Measurements from ENCODE around the gene NAP1L1.
A peak's percentile ranks its signal among the peaks of the same experiment; 100 is the strongest.

NAP1L1 gene

GRCh38 chr12:76031414-76032042, 53.0 kb downstream of the NAP1L1 start, which contains the start of gene PHLDA1:
PHLDA1 (minus strand) TSS chr12:76031776.
- TF ChIP-seq POU6F1 (CRISPR knock-in tag; IDR thresholded peaks at IDR 0.05; ENCODE audit: borderline replicate concordance, low read depth) (no peak), GLIS3 (CRISPR knock-in tag; IDR thresholded peaks at IDR 0.05) (no peak; the same call in 1 of the 2 replicates), BACH2 (CRISPR knock-in tag; IDR thresholded peaks at IDR 0.05; ENCODE audit: borderline replicate concordance) (no peak), PATZ1 (CRISPR knock-in tag; IDR thresholded peaks at IDR 0.05; ENCODE audit: borderline replicate concordance) (no peak; the same call in 1 of the 2 replicates), CSRNP3 (CRISPR knock-in tag; IDR thresholded peaks at IDR 0.05) (no peak), SNAI2 (CRISPR knock-in tag; IDR thresholded peaks at IDR 0.05) (no peak), ZNF565 (CRISPR knock-in tag; conservative IDR thresholded peaks at IDR 0.05; ENCODE audit: low read depth) (no peak), ZFP30 (CRISPR knock-in tag; IDR thresholded peaks at IDR 0.05) (no peak), ZNF70 (CRISPR knock-in tag; IDR thresholded peaks at IDR 0.05) (no peak), CREB5 (CRISPR knock-in tag; IDR thresholded peaks at IDR 0.05; ENCODE audit: low read depth) (no peak), TCF4 (CRISPR knock-in tag; IDR thresholded peaks at IDR 0.05; ENCODE audit: borderline replicate concordance) (no peak), ZC3H10 (CRISPR knock-in tag; IDR thresholded peaks at IDR 0.05) (no peak), ZNF8 (CRISPR knock-in tag; IDR thresholded peaks at IDR 0.05) (no peak), ZFP3 (CRISPR knock-in tag; IDR thresholded peaks at IDR 0.05) (no peak), RARB (CRISPR knock-in tag; IDR thresholded peaks at IDR 0.05) (no peak), OSR1 (CRISPR knock-in tag; IDR thresholded peaks at IDR 0.05) (no peak), ESRRG (CRISPR knock-in tag; IDR thresholded peaks at IDR 0.05) (no peak), TSHZ2 (CRISPR knock-in tag; IDR thresholded peaks at IDR 0.05) (no peak), ARNTL (CRISPR knock-in tag; IDR thresholded peaks at IDR 0.05; ENCODE audit: borderline replicate concordance, low read depth) (no peak), ISL1 (CRISPR knock-in tag; IDR thresholded peaks at IDR 0.05) (no peak)
- ATAC-seq: peak; percentile 84

- peak; percentile 32; the same call in 2 of the 3 replicates for ATAC-seq
- no peak for TF ChIP-seq PATZ1 (CRISPR knock-in tag; IDR thresholded peaks at IDR 0.05; ENCODE audit: borderline replicate concordance)
- TF ChIP-seq OSR1 (CRISPR knock-in tag; IDR thresholded peaks at IDR 0.05): no peak
- TF ChIP-seq TSHZ2 (CRISPR knock-in tag; IDR thresholded peaks at IDR 0.05): no peak
- TF ChIP-seq TCF4 (CRISPR knock-in tag; IDR thresholded peaks at IDR 0.05; ENCODE audit: borderline replicate concordance): no peak
- TF ChIP-seq CSDC2 (CRISPR knock-in tag; IDR thresholded peaks at IDR 0.05): no peak
- no peak for TF ChIP-seq POU6F1 (CRISPR knock-in tag; IDR thresholded peaks at IDR 0.05; ENCODE audit: borderline replicate concordance, low read depth)
Observed at GRCh38 chr12:76031081-76031413, 53.4 kb downstream of the NAP1L1 start.

All from SK-N-SH treated with all-trans-retinoic acid at 6 μM for 48 hours (cell line).